ENCODE measurements around the gene EPB41L4A. TPM values are rescaled to one million over a fixed set of nuclear protein-coding genes. Genes with fewer than 3 reads are reported as not detected.
"Not testable (repeated sequence)": the region's sequence is repeated elsewhere in the genome, so short reads cannot be mapped to it uniquely, and the experiment has no call there.

The EPB41L4A gene
- total RNA-seq, 1 experiment from 2014 or later: 4.7 TPM

DNA sequence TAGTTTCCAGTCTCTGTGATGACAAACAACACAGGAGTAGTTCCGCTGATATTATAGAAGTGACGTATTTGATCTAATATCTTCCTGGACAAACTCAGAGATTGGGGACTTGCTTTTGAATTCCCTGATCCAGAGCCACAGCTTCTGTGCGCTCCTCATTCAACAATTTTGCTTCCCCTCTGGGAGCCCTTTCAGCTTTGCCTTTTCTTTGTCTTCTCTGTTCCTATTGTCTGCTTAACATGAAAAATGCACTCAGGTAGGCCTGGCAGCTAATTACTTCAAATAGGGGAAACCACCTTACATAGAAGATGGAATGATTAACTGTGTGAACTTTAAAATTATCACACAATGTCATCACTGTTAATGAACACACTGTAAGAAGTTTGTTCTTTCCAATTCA lies 192.9 kb downstream of the EPB41L4A start:
- Histone ChIP-seq H3K4me3 (ENCODE audit: insufficient read depth, low read depth, low read length) (no peak overlapping the region), H3K27me3 (ENCODE audit: control insufficient read depth, insufficient read depth, low read length) (no peaks in the 10 kb centered on the region), H3K36me3 (replicated peaks; ENCODE audit: control insufficient read depth, insufficient read depth, low read length) (no peaks in the 10 kb centered on the region)
- DNase-seq: no peak

DNA sequence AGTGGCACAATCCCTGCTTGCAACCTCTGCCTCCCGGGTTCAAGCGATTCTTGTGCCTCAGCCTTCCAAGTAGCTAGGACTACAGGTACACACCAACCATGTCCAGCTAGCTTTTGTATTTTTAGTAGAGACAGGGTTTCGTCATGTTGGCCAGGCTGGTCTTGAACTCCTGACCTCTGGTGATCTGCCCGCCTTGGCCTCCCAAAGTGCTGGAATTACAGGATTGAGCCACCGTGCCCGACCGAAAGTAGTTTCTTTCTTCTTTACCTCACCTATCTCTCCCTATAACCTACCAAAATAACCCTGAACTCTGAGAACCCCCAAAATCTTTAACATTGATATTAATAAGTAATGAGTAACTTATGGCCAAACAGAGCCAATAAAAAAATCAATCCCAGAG lies 196.1 kb downstream of the EPB41L4A start:
- not testable (repeated sequence) for H3K4me3 ChIP-seq (ENCODE audit: insufficient read depth, low read depth, low read length); DNase-seq; H3K36me3 ChIP-seq (replicated peaks; ENCODE audit: control insufficient read depth, insufficient read depth, low read length); H3K27me3 ChIP-seq (ENCODE audit: control insufficient read depth, insufficient read depth, low read length)

DNA sequence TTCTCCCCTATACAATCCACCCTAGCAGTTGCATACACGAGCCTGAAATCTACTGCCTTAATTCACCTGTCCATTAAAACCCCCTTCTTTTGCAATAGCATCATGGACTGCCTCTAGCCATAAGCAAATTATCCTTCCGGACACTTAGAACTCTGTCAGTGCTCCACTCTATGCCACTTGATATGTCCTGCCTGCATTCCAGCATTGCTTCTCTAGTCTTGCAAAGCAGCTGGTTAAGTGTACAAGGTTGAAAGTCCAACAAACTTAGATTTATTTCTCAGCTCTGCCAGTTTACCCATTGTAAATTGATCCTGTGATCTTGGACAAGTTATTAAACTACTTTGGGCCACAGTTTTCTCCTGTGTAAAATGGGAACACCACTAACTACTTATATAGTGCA lies 197.9 kb downstream of the EPB41L4A start:
- DNase-seq: no peak
- no peak overlapping the region for H3K4me3 ChIP-seq (ENCODE audit: insufficient read depth, low read depth, low read length)
- no peaks in the 10 kb centered on the region for H3K27me3 ChIP-seq (ENCODE audit: control insufficient read depth, insufficient read depth, low read length)
- no peaks in the 10 kb centered on the region for H3K36me3 ChIP-seq (replicated peaks; ENCODE audit: control insufficient read depth, insufficient read depth, low read length)

GRCh38 chr5:112219000-112219399 lies 200.1 kb downstream of the EPB41L4A start:
- Histone ChIP-seq H3K36me3 (replicated peaks; ENCODE audit: control insufficient read depth, insufficient read depth, low read length) (no peaks in the 10 kb centered on the region), H3K27me3 (ENCODE audit: control insufficient read depth, insufficient read depth, low read length) (no peaks in the 10 kb centered on the region), H3K4me3 (ENCODE audit: insufficient read depth, low read depth, low read length) (no peak overlapping the region)
- DNase-seq: no peak

GRCh38 chr5:112217843-112218579 lies 201.1 kb downstream of the EPB41L4A start:
- Histone ChIP-seq H3K27me3 (ENCODE audit: control insufficient read depth, insufficient read depth, low read length) (no peaks in the 10 kb centered on the region), H3K36me3 (replicated peaks; ENCODE audit: control insufficient read depth, insufficient read depth, low read length) (no peaks in the 10 kb centered on the region), H3K4me3 (ENCODE audit: insufficient read depth, low read depth, low read length) (no peak overlapping the region)
- DNase-seq: no peak

- H3K27me3 ChIP-seq (ENCODE audit: control insufficient read depth, insufficient read depth, low read length): no peaks in the 10 kb centered on the region
- H3K36me3 ChIP-seq (replicated peaks; ENCODE audit: control insufficient read depth, insufficient read depth, low read length): no peaks in the 10 kb centered on the region
- no peak overlapping the region for H3K4me3 ChIP-seq (ENCODE audit: insufficient read depth, low read depth, low read length)
- no peak for DNase-seq
Measured at GRCh38 chr5:112216140-112216539, 202.9 kb downstream of the EPB41L4A start.

DNA sequence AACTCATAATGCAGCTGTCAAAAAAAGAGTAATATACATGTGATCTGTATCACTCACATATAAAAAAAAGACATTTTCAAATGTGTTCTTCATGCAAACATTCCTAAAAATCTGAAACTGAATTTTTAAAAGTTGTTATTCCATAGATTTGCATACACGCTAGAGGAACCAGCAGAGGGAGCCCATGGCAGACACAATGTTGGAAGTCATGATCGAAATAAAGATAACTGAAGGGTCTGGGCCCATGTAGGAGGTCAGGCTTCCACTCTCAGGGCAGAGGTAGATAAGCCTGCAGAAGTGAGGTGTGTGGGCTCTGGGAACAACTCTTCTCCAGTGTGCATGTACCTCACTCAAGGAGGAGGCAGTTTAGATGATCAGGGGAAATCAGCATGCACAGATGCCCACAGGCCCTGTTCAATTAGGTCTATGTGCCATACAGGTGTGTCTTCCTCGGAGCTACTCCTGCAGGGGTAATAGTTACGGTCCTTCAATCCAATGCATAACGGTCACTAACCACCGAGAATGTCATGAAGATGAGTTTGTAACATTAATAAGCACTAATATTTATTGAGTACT lies 208.6 kb downstream of the EPB41L4A start:
- H3K4me3 ChIP-seq (ENCODE audit: insufficient read depth, low read depth, low read length): no peak overlapping the region
- no peaks in the 10 kb centered on the region for H3K27me3 ChIP-seq (ENCODE audit: control insufficient read depth, insufficient read depth, low read length)
- peak; percentile 39 for DNase-seq
- H3K36me3 ChIP-seq (replicated peaks; ENCODE audit: control insufficient read depth, insufficient read depth, low read length): no peaks in the 10 kb centered on the region

DNA sequence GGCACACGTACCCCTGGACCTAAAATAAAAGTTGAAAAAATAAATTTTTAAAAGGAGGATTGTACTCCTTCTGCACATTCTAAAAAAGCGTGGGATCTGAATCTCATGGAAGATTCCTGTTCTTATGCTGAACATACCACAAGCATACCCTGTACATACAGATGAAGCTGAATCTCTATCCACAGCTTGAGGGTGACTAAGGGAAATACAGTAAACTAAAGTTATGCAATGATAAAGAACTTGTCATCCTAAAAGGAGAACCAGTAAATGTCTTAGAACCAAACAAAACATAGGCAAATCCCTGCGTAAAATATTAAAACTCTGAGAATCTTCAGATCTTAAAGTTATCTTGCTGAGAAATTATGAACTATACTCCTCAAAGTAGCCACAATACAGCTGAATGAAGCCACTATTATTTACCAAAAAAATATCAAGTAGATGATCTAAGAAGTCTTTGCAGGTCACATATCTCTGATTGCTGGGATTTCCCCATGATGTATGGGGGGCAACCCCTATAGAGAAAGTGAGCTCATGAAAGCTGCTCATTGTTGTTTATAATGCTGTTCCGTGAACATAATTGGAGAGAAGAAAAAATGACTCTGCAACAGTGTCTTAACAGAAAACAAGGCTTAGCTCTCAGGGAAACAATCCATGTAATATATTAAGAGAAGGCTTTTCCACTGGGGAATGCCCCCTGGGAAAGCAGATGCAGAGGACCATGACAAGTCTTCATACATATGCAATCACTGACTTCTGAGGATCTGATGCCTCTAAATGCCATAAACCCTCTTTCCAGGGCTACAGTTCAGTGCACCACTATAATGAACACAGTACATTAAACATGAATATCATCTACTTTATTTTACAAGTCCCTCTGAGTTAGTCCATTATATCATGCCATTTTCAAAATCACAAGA lies 210.1 kb downstream of the EPB41L4A start:
- Histone ChIP-seq H3K27me3 (ENCODE audit: control insufficient read depth, insufficient read depth, low read length) (no peaks in the 10 kb centered on the region), H3K36me3 (replicated peaks; ENCODE audit: control insufficient read depth, insufficient read depth, low read length) (no peaks in the 10 kb centered on the region), H3K4me3 (ENCODE audit: insufficient read depth, low read depth, low read length) (no peak overlapping the region)
- DNase-seq: no peak

DNA sequence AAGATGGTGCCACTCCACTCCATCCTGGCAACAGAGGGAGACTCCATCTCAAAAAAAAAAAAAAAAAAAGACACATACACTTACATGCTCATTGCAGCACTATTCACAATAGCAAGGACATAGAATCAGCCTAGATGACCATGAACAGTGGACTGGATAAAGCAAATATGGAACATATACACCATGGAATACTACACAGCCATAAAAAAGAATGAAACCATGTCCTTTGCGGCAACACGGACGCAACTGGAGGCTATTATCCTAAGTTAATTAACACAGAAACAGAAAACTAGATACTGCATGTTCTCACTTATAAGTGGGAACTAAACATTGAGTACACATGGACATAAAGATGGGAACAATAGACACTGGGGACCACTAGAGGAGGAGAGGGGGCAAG lies 210.9 kb downstream of the EPB41L4A start:
- not testable (repeated sequence) for H3K4me3 ChIP-seq (ENCODE audit: insufficient read depth, low read depth, low read length); DNase-seq; H3K36me3 ChIP-seq (replicated peaks; ENCODE audit: control insufficient read depth, insufficient read depth, low read length); H3K27me3 ChIP-seq (ENCODE audit: control insufficient read depth, insufficient read depth, low read length)

- DNase-seq: peak; percentile 40
- no peaks in the 10 kb centered on the region for H3K36me3 ChIP-seq (replicated peaks; ENCODE audit: control insufficient read depth, insufficient read depth, low read length)
- no peak overlapping the region for H3K4me3 ChIP-seq (ENCODE audit: insufficient read depth, low read depth, low read length)
- no peaks in the 10 kb centered on the region for H3K27me3 ChIP-seq (ENCODE audit: control insufficient read depth, insufficient read depth, low read length)
Measured at GRCh38 chr5:112205846-112206245, 213.2 kb downstream of the EPB41L4A start.

GRCh38 chr5:112203229-112203628 lies 215.8 kb downstream of the EPB41L4A start:
- no peak overlapping the region for H3K4me3 ChIP-seq (ENCODE audit: insufficient read depth, low read depth, low read length)
- no peaks in the 10 kb centered on the region for H3K27me3 ChIP-seq (ENCODE audit: control insufficient read depth, insufficient read depth, low read length)
- H3K36me3 ChIP-seq (replicated peaks; ENCODE audit: control insufficient read depth, insufficient read depth, low read length): no peaks in the 10 kb centered on the region
- no peak for DNase-seq

DNA sequence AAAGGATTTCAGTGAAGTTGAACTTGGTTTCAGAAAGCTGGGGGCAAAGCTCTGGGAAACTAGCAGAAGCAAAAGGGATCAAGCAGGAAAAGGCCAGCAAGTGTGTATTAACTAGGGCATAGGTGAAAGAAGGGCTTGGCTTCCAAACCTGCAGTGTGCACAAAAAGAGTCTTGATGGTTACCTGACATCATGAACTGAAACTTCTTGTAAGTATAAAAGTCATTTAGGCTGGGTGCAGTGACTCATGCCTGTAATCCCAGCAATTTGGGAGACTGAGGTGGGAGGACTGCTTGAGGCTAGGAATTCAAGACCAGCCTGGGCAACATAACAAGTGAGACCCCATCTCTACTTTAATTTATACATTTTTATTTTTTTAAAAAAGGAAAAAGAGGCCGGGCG lies 216.4 kb downstream of the EPB41L4A start:
- H3K36me3 ChIP-seq (replicated peaks; ENCODE audit: control insufficient read depth, insufficient read depth, low read length): no peaks in the 10 kb centered on the region

GRCh38 chr5:112201141-112201540 lies 217.9 kb downstream of the EPB41L4A start:
- no peaks in the 10 kb centered on the region for H3K36me3 ChIP-seq (replicated peaks; ENCODE audit: control insufficient read depth, insufficient read depth, low read length)
- H3K27me3 ChIP-seq (ENCODE audit: control insufficient read depth, insufficient read depth, low read length): no peaks in the 10 kb centered on the region
- H3K4me3 ChIP-seq (ENCODE audit: insufficient read depth, low read depth, low read length): no peak overlapping the region
- DNase-seq: no peak

More for the DNA sequence above, 216.4 kb downstream of the EPB41L4A start:
- no peak for DNase-seq
- no peak overlapping the region for H3K4me3 ChIP-seq (ENCODE audit: insufficient read depth, low read depth, low read length)
- H3K27me3 ChIP-seq (ENCODE audit: control insufficient read depth, insufficient read depth, low read length): no peaks in the 10 kb centered on the region

DNA sequence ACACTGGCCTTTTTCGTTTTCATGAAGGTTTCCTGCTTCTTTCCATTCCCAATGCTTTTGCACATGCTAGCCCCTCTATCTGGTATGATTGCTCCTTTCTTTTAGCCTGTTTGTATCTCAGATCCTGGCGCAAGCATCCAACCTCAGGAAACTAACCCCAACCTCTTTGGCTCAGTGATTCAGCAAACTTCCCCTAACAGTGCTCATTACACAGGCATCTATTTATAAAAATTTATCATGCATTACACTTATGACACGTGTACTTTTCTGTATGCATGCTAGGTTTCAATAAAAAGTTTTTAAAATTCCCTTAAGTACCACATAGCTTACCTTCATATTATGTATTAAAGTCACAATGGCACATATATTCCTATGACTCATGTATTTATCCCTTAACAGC lies 218.9 kb downstream of the EPB41L4A start:
- Histone ChIP-seq H3K4me3 (ENCODE audit: insufficient read depth, low read depth, low read length) (no peak overlapping the region), H3K27me3 (ENCODE audit: control insufficient read depth, insufficient read depth, low read length) (no peaks in the 10 kb centered on the region), H3K36me3 (replicated peaks; ENCODE audit: control insufficient read depth, insufficient read depth, low read length) (no peaks in the 10 kb centered on the region)
- no peak for DNase-seq

GRCh38 chr5:112196584-112196983 lies 222.5 kb downstream of the EPB41L4A start:
- Histone ChIP-seq H3K36me3 (replicated peaks; ENCODE audit: control insufficient read depth, insufficient read depth, low read length) (no peaks in the 10 kb centered on the region), H3K4me3 (ENCODE audit: insufficient read depth, low read depth, low read length) (no peak overlapping the region), H3K27me3 (ENCODE audit: control insufficient read depth, insufficient read depth, low read length) (no peaks in the 10 kb centered on the region)
- DNase-seq: no peak
